Measurements from ENCODE around the gene MGAT4C.
"Not testable (repeated sequence)": the region's sequence is repeated elsewhere in the genome, so short reads cannot be mapped to it uniquely, and the experiment has no call there.

MGAT4C gene

GRCh38 chr12:86256163-86256562 lies at the start of gene MGAT4C:
Gene MGAT4C, minus strand, starts transcription at chr12:86256391.
- no peak for DNase-seq (ENCODE audit: low read depth, low spot score)
- H3K27ac ChIP-seq = no peak within 1 kb of the TSS

- not testable (repeated sequence) for DNase-seq (ENCODE audit: low read depth, low spot score)
Measured at GRCh38 chr12:86296396-86296795, 40.2 kb upstream of the MGAT4C start.

GRCh38 chr12:86293682-86294240 lies 37.6 kb upstream of the MGAT4C start:
- no peak for DNase-seq (ENCODE audit: low read depth, low spot score)
- H3K27ac ChIP-seq = no peak overlapping the region

More at GRCh38 chr12:86296396-86296795, 40.2 kb upstream of the MGAT4C start:
- H3K27ac ChIP-seq = not testable (repeated sequence)

GRCh38 chr12:86292480-86292879 lies 36.3 kb upstream of the MGAT4C start:
- no peak for DNase-seq (ENCODE audit: low read depth, low spot score)

GRCh38 chr12:86290615-86291014 lies 34.4 kb upstream of the MGAT4C start:
- no peak overlapping the region for H3K27ac ChIP-seq
- DNase-seq (ENCODE audit: low read depth, low spot score) = no peak

More at GRCh38 chr12:86292480-86292879, 36.3 kb upstream of the MGAT4C start:
- H3K27ac ChIP-seq = no peak overlapping the region

- no peak overlapping the region for H3K27ac ChIP-seq
- no peak for DNase-seq (ENCODE audit: low read depth, low spot score)
Measured at GRCh38 chr12:86286119-86286518, 29.9 kb upstream of the MGAT4C start.

GRCh38 chr12:86283620-86284019 lies 27.4 kb upstream of the MGAT4C start:
- H3K27ac ChIP-seq = no peak overlapping the region
- DNase-seq (ENCODE audit: low read depth, low spot score) = no peak

- no peak for DNase-seq (ENCODE audit: low read depth, low spot score)
- no peak overlapping the region for H3K27ac ChIP-seq
Measured at GRCh38 chr12:86275356-86275755, 19.2 kb upstream of the MGAT4C start.

- DNase-seq (ENCODE audit: low read depth, low spot score) = no peak
- H3K27ac ChIP-seq = peak overlapping the region; percentile 53
Measured at GRCh38 chr12:86265329-86265695, 9.1 kb upstream of the MGAT4C start.

- H3K27ac ChIP-seq = peak overlapping the region; percentile 53
- DNase-seq (ENCODE audit: low read depth, low spot score) = peak; percentile 67
Measured at GRCh38 chr12:86264451-86265328, 8.5 kb upstream of the MGAT4C start.

- no peak for DNase-seq (ENCODE audit: low read depth, low spot score)
- H3K27ac ChIP-seq = no peak overlapping the region
Measured at GRCh38 chr12:86261578-86261977, 5.4 kb upstream of the MGAT4C start.

- H3K27ac ChIP-seq = no peak overlapping the region
- DNase-seq (ENCODE audit: low read depth, low spot score) = no peak
Measured at GRCh38 chr12:86261142-86261541, 5.0 kb upstream of the MGAT4C start.

GRCh38 chr12:86260183-86260582 lies 4.0 kb upstream of the MGAT4C start:
- no peak overlapping the region for H3K27ac ChIP-seq
- no peak for DNase-seq (ENCODE audit: low read depth, low spot score)

- DNase-seq (ENCODE audit: low read depth, low spot score) = no peak
- H3K27ac ChIP-seq = no peak overlapping the region
Measured at GRCh38 chr12:86257134-86257533, 943 bp upstream of the MGAT4C start.

- no peak for DNase-seq (ENCODE audit: low read depth, low spot score)
Measured at GRCh38 chr12:86254399-86255107, 1.6 kb downstream of the MGAT4C start.

GRCh38 chr12:86249851-86250250 lies 6.3 kb downstream of the MGAT4C start:
- no peak for DNase-seq (ENCODE audit: low read depth, low spot score)

More at GRCh38 chr12:86254399-86255107, 1.6 kb downstream of the MGAT4C start:
- H3K27ac ChIP-seq = no peak overlapping the region

GRCh38 chr12:86249276-86249675 lies 6.9 kb downstream of the MGAT4C start:
- no peak for DNase-seq (ENCODE audit: low read depth, low spot score)
- no peak overlapping the region for H3K27ac ChIP-seq

More at GRCh38 chr12:86249851-86250250, 6.3 kb downstream of the MGAT4C start:
- no peak overlapping the region for H3K27ac ChIP-seq

GRCh38 chr12:86247871-86248270 lies 8.3 kb downstream of the MGAT4C start:
- no peak overlapping the region for H3K27ac ChIP-seq
- DNase-seq (ENCODE audit: low read depth, low spot score) = no peak

- no peak for DNase-seq (ENCODE audit: low read depth, low spot score)
- no peak overlapping the region for H3K27ac ChIP-seq
Measured at GRCh38 chr12:86241600-86241999, 14.6 kb downstream of the MGAT4C start.

- no peak for DNase-seq (ENCODE audit: low read depth, low spot score)
- H3K27ac ChIP-seq = no peak overlapping the region
Measured at GRCh38 chr12:86234316-86234855, 21.8 kb downstream of the MGAT4C start.

GRCh38 chr12:86233126-86233525 lies 23.1 kb downstream of the MGAT4C start:
- no peak for DNase-seq (ENCODE audit: low read depth, low spot score)
- no peak overlapping the region for H3K27ac ChIP-seq
